ENCODE measurements around the gene PLPP7.

The PLPP7 gene

DNA sequence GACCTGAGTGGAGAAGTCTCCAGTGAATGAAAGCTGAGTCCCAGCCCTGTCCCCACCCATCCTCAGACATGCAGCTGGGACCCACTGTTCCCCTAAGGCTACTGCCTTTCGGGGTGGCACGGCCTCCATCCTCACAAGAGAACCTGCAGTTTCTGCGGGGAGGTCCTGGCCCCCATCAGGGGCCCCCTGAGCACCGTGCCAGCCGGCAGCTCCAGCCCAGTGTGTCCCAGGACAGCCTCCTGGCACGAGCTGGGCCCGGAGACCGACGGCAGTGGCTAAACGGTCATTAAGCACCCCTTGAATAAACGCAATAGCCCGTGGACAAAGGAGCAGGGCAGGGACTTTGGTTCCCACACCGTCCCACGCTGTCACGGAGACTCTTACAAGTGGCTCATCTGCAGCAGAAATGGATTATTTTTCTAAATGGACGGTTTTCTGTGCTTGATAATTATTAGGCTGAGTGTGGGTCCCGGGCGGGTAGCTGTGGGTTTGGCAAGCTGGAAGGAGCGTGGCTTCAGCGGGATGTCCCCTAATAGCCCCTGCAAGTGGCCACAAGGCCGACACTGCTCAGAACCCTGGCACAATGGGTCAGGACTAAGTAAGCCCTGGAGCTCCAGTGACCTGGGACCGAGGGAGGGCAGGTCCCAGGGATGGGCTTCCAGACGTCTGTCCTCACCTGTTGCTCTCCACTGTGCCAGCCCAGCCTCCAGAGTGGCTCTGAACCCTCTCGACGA is 30.7 kb upstream of the PLPP7 start:
- TF ChIP-seq POLR2AphosphoS5 (IDR thresholded peaks at IDR 0.05; ENCODE audit: low read depth, low read length) = no peak
- no peak for TF ChIP-seq REST (IDR thresholded peaks at IDR 0.05; ENCODE audit: insufficient read depth in 1 of 2, low read depth in 2 of 2, low read length in 2 of 2)
- TF ChIP-seq SIN3A (IDR thresholded peaks at IDR 0.05; ENCODE audit: borderline replicate concordance, insufficient read depth, low read length) = no peak
- no peak for TF ChIP-seq TAF1 (IDR thresholded peaks at IDR 0.05; ENCODE audit: borderline replicate concordance, insufficient read depth, low read length)
- TF ChIP-seq FOXP2 (optimal IDR thresholded peaks at IDR 0.05; ENCODE audit: borderline replicate concordance, extremely low read depth, extremely low read length, insufficient read depth) = no peak

DNA sequence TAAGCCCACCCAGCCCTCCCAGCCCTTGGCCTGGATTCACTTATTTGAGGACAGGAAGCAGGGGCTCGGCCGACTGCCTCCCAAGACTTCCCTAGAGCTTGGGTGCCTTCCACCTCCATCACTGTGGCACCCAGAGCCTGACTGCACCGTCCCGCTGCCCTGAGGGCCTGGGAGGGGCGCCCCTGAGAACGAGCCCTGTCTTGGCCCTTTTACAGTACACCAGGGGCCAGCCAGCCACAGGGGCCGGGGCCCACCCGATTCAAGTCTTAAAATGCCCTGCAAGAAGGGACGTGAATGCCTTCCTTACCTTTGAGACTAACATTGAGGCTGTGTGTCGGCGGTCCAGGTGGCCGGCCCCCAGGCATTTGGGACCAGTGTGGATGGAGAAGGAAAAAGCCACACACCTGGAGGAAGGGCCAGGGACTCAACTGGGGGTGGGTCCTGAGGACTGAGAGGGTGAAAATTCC is 30.1 kb upstream of the PLPP7 start:
- TF ChIP-seq SIN3A (IDR thresholded peaks at IDR 0.05; ENCODE audit: borderline replicate concordance, insufficient read depth, low read length) = no peak

DNA sequence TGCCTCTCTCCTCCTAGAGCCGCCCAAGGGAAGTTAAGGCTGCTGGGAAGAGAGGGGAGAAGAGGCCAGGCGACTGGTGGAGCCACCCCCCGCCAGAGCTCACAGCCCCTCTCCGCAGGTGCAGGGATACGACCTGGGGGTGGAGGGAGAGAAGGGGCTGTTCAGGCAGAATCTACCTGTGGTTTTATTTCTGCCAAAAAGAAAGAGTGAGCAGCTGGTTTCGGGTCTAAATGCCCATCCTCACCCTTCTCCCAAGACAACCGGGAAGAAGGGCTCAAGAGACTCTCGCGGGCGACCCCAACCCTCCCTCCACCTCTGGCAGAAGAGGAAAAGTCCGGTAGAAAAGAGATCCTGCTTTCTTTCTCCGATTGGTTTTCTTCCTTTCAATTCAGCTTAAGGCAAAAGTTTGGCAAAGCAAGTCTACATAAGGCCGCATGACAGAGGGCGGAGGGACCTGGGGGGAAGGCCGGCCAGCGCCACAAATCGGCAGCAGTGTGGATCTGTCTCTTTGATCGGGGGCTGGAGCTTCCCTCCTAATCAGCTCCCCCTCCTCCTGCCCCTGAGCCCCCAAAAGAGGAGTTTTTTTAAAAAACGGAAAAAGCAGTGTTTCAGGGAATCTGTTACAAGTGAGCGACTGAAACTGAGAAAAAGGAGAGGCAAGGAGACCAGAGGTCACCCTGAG is 29.5 kb upstream of the PLPP7 start:
- TF ChIP-seq FOXP2 (optimal IDR thresholded peaks at IDR 0.05; ENCODE audit: borderline replicate concordance, extremely low read depth, extremely low read length, insufficient read depth) (no peak), SIN3A (IDR thresholded peaks at IDR 0.05; ENCODE audit: borderline replicate concordance, insufficient read depth, low read length) (no peak), REST (IDR thresholded peaks at IDR 0.05; ENCODE audit: insufficient read depth in 1 of 2, low read depth in 2 of 2, low read length in 2 of 2) (no peak), POLR2AphosphoS5 (IDR thresholded peaks at IDR 0.05; ENCODE audit: low read depth, low read length) (no peak), TAF1 (IDR thresholded peaks at IDR 0.05; ENCODE audit: borderline replicate concordance, insufficient read depth, low read length) (no peak)

- no peak for TF ChIP-seq REST (IDR thresholded peaks at IDR 0.05; ENCODE audit: insufficient read depth in 1 of 2, low read depth in 2 of 2, low read length in 2 of 2)
- TF ChIP-seq SIN3A (IDR thresholded peaks at IDR 0.05; ENCODE audit: borderline replicate concordance, insufficient read depth, low read length) = no peak
- no peak for TF ChIP-seq POLR2AphosphoS5 (IDR thresholded peaks at IDR 0.05; ENCODE audit: low read depth, low read length)
- no peak for TF ChIP-seq FOXP2 (optimal IDR thresholded peaks at IDR 0.05; ENCODE audit: borderline replicate concordance, extremely low read depth, extremely low read length, insufficient read depth)
- no peak for TF ChIP-seq TAF1 (IDR thresholded peaks at IDR 0.05; ENCODE audit: borderline replicate concordance, insufficient read depth, low read length)
Measured at GRCh38 chr9:131260751-131261452, 28.6 kb upstream of the PLPP7 start.

- TF ChIP-seq TAF1 (IDR thresholded peaks at IDR 0.05; ENCODE audit: borderline replicate concordance, insufficient read depth, low read length) = no peak
- no peak for TF ChIP-seq SIN3A (IDR thresholded peaks at IDR 0.05; ENCODE audit: borderline replicate concordance, insufficient read depth, low read length)
- no peak for TF ChIP-seq POLR2AphosphoS5 (IDR thresholded peaks at IDR 0.05; ENCODE audit: low read depth, low read length)
- TF ChIP-seq FOXP2 (optimal IDR thresholded peaks at IDR 0.05; ENCODE audit: borderline replicate concordance, extremely low read depth, extremely low read length, insufficient read depth) = no peak
- TF ChIP-seq REST (IDR thresholded peaks at IDR 0.05; ENCODE audit: insufficient read depth in 1 of 2, low read depth in 2 of 2, low read length in 2 of 2) = no peak
Measured at GRCh38 chr9:131262327-131263032, 27.0 kb upstream of the PLPP7 start.

Measured in PFSK-1 (cell line).